GM21447 (cell line): ENCODE measurements around the gene AKT1.
"Not testable (repeated sequence)": the region's sequence is repeated elsewhere in the genome, so short reads cannot be mapped to it uniquely, and the experiment has no call there.

ENCODE experiments used
- ATAC-seq: cut with Tn5 transposase; IDR thresholded peaks from one replicate; pipeline ENCODE4 v1.9.1; 2021; ENCODE audit not compliant: unreplicated experiment

The AKT1 gene

DNA sequence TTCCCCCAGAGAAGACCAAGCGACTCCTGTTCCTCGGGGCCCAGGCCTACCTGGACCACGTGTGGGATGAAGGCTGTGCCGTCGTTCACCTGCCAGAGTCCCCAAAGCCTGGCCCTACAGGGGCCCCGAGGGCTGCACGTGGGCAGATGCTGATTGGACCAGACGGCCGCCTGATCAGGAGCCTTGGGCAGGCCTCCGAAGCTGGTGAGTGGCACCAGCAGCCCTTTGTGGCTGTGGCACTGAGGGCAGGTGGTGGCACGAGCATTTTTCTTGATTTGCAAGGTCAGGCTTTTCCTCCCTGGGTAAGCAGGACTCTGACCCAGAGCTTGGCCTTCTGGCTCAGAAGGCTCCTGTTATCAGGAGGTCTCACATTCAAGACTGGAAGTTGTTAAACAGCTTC, 39.9 kb downstream of the AKT1 start:
- no peak for ATAC-seq

DNA sequence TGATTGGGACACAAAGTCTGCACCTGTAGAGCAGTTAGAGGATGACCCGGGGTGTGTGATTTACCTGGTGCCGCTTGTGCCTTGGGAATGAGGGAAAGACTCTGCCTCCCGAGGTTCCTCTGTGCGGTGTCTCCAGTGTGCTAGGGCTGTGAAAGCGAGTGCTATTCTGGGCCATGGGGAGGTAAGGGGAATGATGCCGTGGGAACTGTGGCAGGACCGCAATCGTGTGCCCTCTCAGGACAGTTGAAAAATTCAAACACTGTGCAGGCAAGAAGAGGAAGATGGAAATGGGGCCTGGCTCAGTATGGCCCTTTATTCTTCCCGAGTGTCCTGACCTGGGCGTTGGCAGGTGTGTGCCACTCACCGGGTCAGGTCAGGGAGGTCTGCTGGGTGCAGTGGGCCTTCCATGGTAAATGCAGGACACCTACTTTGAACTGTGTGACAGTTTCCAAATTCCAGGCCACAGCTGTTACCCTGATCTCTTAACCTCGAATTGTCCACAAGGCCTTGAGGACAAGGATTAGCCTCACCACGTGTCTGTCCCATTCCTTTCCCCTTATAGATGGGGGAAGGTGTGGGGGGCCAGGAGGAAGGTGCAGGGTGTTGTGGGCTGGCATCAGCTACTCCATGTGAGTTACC, 41.2 kb downstream of the AKT1 start:
- no peak for ATAC-seq

DNA sequence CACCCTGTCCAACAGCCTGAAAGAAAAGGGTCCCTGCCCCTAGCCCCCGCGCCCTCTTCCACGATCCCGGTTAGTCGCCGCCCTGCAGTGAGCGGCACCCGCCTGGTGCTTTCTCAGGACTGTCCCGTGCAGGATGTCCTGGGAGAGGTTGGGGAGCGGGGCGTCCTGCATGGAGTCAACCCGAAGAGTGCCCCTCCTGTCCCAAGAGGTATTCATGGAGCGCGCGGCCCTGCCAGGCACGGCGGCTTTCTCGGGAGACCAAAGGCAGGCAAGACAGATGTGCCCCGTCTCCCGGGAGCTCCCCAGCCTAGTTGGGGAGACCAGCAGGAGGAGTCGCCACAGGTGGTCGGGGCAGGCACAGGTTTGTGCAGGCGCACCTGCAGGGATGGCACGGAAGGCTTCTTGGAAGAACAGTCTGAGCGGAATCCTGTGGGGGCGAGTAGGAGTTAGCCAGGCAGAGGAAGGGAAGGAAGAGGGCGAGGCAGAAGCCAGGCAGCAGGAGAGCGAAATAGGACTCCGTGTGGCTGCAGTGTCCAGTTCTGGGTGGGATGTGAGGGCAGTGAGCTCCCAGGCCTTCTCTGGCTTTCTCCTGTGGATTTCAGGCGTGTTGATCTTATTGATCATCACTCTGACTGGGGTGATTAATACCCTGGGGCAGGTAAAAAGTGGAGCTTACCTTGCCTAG, 41.9 kb downstream of the AKT1 start:
- no peak for ATAC-seq

DNA sequence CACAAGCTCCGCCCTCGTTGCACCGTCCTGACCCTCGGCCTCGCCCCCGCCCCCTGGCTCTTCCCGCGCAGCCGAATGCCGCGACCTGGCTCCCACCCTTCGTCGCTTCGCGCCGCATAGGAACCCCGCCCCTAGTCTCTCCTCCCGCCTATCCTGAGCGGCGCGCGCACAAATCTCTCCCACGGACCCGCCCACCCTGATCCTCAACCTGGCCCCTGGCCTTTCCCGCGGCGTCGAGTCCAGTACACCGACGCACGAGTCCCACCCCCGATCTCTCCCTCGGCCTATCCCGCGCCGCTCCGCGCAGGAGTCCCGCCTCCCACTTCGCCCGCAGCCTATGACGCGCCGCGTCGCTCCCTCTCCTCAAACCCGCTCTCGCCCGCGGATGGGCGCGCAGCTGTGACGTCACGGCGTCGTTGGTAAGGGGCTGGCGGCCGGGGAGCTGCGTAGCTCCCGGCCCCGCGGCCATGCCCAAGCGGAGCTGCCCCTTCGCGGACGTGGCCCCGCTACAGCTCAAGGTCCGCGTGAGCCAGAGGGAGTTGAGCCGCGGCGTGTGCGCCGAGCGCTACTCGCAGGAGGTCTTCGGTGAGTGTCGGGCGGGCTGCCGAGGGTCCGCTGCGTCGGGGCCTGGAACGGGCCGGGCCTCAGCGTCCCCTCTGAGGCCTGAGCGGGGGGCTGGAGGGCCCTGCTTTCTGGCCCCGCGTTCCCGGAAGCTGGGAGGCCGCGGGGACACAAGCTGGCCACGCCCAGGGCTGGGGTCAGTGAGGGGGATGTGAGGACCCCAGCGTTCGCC, 42.6 kb downstream of the AKT1 start, which contains the start of gene SIVA1:
Gene SIVA1, plus strand, starts transcription at position 413 of the 793 bp plus-strand sequence. Its CDS starts 55 bp downstream, at position 468.
- ATAC-seq: peak; percentile 87

DNA sequence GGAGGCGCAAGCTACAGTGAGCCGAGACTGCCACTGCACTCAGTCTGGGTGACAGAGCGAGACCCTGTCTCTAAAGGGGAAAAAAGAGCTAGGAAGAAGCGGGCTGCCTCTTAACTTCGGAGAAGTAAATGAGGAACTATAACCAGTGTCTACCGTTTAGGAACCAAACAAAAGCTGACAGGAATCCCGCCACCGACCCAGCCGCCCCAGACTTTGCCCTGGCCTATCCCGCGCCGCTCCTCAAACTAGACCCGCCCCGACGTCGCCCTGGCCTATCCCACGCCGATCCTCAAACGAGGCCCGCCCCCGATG, 43.2 kb downstream of the AKT1 start:
- ATAC-seq: peak; percentile 79

DNA sequence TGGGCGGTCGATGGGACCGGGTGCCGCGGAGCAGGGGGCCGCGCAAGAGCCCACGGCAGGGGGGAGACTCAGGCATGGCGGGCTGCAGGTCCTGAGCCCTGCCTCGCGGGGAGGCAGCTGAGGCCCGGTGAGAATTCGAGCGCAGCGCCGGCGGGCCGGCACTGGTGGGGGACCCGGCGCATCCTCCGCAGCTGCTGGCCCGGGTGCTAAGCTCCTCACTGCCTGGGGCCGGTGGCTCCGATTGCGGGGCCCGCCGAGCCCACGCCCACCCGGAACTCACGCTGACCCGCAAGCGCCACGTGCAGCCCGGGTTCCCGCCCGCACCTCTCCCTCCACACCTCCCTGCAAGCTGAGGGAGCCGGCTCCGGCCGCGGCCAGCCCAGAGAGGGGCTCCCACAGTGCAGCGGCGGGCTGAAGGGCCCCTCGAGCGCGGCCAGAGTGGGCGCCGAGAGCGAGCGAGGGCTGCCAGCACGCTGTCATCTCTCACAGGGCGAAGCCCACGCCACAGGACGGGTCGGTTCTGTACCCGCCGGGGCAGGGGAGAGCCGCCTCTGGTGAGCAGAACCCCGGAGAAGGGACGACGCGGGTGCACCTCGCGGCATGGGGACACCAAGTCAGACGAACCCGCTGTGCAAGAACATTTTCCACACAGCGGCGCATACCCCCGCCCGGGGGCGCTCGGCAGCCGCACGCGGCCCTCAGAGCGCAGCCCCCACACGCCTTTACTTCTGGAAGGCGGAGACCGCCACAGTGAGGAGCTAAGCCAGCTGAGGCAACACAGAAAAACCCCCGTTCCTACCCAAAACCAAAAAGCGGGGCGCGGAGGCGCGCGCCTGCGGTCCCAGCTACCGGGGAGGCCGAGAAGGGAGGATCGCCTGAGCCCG, 43.8 kb downstream of the AKT1 start:
- no peak for ATAC-seq

DNA sequence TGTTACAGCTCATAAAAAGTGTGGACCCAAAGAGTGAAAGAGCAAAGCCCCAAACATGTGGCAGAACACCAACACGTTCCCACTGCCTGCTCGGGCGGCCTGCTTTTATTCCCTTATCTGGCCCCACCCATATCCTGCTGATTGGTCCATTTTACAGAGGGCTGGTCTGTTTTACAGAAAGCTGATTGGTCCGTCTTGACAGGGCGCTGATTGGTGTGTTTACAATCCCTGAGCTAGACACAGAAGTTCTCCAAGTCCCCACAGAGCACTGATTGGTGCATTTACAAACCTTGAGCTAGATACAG, 44.8 kb downstream of the AKT1 start:
- ATAC-seq: not testable (repeated sequence)

DNA sequence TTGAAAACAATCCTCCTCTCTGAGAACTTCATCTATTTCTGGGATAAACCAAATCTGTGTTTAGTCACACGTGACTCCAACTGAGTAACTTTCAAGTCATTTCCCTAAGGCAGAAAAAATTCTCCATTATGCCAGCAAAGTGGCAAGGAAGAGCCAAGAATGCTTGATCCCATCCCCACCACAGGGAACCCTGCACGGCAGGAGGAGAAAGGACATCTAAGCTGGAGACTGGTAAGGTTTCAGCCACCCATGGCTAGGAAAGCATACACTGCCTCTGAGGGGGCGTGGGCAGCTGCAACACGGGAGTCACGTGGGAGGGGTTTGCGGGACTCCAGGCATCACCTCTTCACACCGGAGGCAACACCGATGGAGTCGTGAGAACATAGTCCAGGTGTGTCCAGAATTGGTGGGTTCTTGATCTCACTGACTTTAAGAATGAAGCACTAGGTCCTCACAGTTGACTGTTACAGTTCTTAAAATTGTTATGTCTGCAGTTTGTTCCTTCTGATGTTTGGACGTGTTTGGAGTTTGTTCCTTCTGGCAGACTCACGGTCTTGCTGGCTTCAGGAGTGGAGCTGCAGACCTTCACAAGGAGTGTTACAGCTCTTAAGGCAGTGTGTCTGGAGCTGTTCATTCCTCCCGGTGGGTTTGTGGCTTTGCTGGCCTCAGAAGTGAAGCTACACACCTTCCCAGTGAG, 45.3 kb downstream of the AKT1 start:
- no peak for ATAC-seq

DNA sequence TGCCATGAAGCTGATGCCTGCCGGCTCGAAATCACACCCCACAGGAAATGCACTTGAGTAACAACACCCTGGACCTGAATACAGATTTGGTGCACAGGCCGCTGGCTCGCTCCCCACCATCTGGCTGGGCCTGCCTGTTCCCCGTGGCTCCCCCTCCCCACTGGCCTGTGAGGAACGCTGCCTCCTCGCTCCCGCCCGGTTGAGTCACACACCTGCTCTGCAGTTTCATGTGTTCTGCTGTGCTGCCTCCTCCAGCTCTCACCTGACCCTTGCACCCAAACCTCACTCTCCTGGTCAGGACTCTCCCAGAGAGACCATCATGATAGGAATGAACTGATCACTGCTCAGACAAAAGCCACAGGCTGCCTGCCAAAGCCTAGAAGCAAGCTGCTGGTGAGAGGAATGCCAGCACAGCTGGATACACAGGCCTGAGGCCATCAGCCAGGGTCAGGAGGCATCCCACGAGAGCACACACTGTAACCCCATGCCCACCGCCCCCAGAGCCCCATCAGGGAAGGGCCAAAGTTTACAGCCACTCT, 46.4 kb downstream of the AKT1 start:
- ATAC-seq: no peak

DNA sequence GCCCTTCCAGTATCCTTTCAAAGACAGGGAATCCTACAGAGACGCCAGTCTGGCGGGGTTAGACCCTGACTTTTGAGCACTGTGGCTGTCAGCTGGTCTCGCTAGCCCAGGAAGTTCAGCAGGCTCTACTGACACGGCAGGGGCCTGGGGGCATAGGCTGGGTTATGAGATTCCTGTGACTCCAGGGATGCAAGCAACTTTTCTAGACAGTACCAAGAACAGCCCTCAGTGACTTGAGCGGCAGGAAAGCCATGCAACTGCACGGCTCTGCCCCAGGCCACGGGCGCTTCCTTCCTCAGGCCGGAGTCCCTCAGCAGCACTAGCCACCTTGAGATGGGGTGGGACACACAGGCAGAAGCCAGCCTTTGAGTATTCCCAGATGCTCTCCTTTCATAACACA, 47.7 kb downstream of the AKT1 start:
- ATAC-seq: no peak

DNA sequence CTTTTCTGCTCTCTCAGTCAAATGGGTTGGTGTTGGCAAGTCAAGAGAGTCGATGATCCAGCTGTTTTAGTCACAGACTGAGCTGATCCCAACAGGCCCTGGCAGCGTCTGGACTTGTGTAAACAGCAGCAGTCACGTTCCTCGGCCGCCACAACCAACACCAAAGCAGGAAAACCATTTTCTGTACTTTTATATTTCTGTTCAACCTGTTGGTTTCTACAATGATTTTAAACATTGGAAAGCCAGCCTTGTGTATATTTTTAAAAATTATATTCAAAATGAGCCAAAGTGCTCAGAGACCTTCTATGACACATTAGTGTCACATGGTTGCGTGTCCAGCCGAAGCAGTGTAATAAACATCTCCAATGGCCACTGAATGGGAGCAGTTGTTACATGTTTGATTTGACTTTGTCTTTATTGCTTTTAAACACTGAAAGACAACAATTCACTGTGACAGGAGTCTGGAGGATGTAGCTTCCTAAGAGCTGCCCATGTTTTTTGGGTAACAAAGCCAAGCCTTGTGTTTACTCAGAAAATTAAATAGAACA, 48.5 kb downstream of the AKT1 start:
- ATAC-seq: no peak

DNA sequence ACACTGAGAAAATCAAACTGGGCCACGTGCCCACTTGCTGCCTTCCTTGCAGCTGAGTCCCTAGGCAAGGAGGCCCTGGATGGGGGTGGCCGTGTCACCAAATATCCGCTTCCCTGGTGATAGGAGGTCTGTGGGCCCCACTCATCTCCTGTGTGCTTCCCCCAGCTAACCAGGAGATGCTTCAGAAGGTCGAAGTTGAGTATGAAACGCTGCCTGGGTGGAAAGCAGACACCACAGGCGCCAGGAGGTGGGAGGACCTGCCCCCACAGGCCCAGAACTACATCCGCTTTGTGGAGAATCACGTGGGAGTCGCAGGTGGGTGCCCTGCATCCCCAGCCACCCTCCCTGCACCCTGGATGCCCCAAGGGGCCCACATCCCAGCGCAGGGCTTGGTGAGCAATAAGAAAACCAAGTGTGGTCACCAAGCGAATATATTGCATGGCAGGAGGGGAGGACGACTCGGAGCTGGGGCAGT, 49.4 kb downstream of the AKT1 start:
- no peak for ATAC-seq

DNA sequence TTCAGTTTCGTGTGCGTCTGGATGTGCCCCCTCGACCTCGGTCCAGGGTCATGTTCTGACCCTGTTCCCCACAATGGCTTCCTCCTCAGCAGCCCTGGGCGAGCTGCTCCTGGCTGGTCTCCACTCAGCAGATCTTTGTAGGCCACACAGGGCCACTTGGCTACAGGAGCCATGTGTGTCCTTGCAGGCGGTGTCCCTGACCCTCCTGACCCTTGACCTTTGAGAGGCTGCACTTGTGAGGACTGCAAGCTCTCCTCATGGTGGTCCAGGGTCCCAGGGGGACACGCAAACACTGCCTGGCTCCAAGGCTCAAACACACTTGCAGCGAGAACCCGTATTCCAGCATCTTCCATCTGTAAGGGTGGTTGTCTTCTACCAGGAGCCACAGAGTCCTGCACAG, 50.1 kb downstream of the AKT1 start:
- no peak for ATAC-seq

DNA sequence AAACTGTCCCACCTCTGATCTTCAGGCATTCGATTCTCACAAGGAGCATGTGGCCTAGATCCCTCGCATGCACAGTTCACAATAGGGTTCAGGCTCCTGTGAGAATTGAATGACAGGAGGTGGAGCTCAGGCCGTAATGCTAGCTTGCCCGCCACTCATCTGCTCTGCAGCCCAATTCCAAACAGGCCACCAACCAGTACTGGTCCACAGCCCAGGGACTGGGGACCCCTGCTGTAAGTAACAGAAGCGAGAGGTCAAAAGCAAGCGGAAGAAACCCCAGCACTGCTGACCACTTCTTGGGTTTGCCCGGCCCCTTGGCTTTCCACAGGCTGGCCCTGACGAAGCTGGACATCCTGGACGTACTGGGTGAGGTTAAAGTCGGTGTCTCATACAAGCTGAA, 51.1 kb downstream of the AKT1 start:
- ATAC-seq: no peak

DNA sequence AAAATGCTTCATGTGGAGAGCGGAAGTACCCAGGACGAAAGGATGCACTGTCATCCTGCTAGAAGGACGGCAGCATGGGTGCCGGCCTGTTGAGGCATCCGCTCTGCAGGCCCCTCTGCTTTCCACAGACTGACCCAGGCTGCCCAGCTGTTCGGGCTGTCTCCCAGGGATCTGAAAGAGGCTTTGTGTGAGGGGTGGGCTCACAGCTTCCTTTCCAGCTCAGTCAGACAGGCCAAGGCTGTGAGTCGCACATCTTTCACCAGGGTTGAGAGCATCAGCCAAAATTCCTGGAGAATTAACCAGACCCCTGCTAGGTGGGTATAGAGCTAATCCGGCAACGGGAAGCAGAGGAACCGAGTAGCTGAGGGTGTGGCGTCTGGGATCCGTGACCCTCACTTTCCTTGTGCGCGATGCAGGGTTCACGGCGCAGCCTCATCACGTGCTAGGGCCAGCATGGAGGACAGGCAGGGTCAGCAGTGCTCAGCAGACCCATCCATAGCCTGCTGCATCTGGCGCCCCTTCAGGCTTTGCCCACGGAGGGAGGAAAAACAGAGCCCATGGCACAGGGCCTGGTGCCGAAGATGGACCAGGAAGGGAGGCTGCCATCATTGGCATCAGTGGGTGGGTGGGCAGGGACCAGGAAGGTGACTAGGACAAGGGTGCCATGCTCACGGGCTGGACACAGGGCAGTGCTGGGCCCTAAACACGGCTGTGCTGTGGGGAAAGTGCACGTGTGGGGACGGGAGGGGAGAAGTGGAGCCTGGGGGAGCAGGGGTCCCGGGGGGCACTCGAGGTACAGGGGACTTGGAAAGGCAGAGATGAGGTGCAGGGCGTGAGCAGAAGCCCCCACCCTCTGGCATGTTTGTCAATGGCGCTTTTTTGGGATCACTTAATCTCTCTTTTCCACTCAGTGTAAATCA, 51.8 kb downstream of the AKT1 start:
- no peak for ATAC-seq

DNA sequence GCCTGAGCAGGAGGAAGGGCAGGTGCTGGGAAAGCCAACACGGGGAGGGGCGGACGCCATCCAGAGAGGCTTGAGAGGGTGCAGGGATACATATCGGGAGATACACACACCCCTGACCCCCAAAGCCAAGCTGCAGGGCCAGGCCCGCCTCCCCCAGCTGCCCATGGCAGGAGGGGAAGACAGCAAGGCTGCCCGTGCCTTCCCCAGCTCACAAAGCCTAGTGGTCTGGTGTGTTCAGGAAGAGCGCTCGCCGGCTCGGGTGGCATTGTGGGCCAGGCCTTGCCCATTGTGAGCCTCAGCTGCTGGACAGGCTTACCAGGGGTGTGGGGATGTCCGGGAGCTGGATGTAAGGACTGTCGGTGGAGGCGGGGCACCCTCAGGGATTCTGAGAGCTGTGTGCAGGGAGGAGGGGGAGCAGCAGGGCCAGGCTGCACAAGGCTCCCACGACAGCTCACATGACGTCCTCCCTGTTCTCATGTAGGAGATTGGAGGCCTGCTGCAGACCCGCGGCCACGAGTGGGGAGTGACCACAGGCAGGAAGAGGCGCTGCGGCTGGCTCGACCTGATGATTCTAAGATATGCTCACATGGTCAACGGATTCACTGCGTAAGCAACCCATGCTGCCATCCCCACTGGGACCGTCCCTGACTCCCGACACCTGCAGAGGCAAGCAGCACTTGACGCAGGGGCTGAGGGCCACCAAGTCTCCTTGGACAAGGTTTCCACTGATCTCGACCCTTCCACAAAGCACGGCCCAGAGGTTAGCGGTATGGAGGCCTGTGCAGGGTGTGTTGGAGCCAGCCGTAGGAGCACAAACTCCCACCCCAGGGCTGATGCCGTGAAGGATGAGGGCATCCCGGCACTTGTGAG, 52.7 kb downstream of the AKT1 start:
- no peak for ATAC-seq

DNA sequence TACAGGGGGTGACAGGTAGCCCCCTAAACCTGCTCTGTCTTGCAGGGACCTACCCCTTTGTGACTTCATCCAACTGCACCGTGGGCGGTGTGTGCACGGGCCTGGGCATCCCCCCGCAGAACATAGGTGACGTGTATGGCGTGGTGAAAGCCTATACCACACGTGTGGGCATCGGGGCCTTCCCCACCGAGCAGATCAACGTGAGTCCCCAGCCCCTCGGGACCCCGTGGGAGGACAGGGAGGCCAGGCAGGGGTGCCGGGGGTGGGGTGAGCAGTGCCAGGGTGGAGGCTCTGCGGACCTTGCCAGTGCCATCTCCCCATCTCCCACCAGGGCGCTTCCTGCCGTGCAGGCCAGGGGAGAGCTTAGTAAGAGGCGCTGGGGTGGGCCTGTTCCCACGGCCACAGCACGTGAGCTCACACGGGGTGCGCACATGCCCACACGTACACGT, 53.7 kb downstream of the AKT1 start:
- ATAC-seq: no peak
